ENCODE measurements around the gene MDFIC.

DNA sequence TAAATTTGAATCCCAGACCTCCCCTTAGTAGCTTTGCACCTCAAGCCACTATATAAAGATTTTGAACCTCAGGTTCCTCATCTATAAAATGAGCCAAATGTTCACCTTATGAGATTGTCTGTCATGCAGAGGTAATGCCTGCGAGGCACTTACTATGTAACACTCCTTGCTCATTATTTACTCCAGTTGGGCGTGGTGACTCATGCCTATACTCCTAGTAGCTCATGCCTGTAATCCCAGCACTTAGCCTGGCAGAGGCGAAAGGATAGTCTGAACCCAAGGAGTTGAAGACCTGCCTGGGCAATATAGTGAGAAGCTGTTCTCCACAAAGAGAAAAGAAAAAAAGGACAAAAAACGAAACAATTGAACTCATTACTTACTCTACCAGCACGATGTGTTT, 82.2 kb downstream of the MDFIC start:
- TF ChIP-seq, protein P1, sequence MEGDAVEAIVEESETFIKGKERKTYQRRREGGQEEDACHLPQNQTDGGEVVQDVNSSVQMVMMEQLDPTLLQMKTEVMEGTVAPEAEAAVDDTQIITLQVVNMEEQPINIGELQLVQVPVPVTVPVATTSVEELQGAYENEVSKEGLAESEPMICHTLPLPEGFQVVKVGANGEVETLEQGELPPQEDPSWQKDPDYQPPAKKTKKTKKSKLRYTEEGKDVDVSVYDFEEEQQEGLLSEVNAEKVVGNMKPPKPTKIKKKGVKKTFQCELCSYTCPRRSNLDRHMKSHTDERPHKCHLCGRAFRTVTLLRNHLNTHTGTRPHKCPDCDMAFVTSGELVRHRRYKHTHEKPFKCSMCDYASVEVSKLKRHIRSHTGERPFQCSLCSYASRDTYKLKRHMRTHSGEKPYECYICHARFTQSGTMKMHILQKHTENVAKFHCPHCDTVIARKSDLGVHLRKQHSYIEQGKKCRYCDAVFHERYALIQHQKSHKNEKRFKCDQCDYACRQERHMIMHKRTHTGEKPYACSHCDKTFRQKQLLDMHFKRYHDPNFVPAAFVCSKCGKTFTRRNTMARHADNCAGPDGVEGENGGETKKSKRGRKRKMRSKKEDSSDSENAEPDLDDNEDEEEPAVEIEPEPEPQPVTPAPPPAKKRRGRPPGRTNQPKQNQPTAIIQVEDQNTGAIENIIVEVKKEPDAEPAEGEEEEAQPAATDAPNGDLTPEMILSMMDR (IDR thresholded peaks at IDR 0.05) = no peak
- TF ChIP-seq EZH2 (IDR thresholded peaks at IDR 0.05) = no peak
